SIG-M5 (cell line): ENCODE results near the gene BANP.
"Not testable (repeated sequence)": the region's sequence is repeated elsewhere in the genome, so short reads cannot be mapped to it uniquely, and the experiment has no call there.

Experiments
- DNase-seq: peaks from one replicate; lab custom pipeline; 2025; lab: John Stamatoyannopoulos, UW

The BANP gene

DNA sequence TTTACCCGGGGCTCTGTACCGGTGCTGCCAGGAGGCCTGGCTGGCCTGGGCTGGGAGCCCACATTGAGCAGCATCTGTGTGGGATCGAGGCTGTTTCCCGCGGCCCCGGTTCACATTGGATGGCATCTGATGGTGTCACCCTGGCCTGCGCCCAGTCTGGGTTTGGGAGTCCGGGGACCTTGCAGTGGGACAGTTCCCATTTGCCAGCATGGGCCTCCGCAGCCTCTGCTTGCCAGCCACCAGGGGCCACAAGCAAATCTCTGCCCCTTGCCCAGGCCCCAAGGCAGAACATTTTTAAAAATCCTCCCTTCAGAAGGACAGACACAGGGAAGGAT lies 64.5 kb downstream of the BANP start:
- DNase-seq: no peak

DNA sequence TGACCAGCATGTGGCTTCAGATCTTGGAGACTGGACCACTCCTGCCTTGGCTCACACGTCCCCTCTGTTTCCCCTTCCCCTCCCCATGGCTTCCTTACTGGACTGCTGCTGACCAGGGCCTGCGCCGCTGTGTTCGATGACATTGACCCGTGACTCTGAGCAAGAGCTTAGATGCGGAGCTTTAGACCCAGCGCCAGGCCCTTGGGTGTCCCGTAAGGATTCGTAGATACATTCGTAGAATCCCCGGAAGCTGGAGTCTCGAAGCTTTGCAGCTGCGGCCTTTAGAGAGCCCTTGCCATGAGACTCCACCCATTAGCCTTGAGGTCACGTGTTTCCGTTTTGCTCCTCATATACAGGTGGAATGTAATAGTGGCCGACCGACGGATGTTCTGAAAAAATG lies 65.2 kb downstream of the BANP start:
- DNase-seq: not testable (repeated sequence)

DNA sequence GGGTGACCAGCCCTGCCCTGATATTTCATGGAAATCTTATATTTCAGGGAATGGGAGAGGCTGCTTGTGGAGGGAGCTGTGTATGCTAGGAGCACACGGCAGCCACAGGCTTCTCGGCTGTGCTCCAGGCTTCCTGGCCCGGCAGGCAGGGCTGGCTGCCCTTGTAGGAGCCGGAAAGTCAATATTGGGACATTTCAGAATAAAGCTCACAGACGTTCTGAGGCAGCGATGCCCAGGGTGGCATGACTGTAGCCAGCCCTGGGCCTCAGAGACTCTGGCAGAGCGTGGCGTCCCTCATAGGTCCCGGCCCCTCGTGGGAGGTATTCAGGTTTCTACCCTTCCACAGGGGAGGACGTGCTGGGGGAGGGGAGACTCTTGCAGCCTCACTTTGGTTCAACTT lies 65.7 kb downstream of the BANP start:
- DNase-seq: no peak

DNA sequence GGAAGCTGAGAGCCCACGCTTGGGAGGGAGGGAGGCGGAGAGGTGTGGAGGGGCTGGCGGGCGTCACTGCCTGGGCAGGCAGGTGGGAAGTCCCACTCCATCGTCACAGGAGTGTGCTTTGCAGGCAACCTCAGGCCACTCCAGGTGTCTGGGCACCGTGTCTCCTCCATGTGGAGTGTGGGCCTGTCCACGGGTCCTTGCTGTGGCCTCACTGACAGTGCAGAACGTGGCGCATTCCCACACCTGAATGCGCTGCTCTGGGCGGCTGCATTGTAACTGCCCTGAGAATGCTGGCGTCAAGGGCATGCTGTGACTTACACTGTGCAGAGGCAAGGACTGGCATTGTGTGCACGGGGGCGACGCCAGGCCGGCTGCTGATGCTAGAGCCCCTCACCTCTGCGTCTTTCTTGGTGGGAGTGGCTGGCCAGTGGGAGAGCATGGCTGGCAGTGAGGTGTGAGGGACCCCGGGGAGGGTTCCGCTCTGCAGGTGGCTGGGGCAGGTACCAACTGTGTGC lies 66.4 kb downstream of the BANP start:
- DNase-seq: no peak

DNA sequence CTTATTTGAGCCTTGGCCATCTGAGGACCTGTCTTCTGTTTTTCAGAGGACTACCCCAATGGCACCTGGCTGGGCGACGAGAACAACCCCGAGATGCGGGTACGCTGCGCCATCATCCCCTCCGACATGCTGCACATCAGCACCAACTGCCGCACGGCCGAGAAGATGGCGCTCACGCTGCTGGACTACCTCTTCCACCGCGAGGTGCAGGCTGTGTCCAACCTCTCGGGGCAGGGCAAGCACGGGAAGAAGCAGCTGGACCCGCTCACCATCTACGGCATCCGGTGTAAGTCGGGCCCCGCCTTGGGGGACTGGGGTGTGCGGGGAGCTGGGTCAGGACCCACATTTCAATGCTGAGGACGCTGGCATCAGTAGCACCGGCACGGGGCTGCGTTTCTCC lies 67.1 kb downstream of the BANP start:
- not testable (repeated sequence) for DNase-seq

DNA sequence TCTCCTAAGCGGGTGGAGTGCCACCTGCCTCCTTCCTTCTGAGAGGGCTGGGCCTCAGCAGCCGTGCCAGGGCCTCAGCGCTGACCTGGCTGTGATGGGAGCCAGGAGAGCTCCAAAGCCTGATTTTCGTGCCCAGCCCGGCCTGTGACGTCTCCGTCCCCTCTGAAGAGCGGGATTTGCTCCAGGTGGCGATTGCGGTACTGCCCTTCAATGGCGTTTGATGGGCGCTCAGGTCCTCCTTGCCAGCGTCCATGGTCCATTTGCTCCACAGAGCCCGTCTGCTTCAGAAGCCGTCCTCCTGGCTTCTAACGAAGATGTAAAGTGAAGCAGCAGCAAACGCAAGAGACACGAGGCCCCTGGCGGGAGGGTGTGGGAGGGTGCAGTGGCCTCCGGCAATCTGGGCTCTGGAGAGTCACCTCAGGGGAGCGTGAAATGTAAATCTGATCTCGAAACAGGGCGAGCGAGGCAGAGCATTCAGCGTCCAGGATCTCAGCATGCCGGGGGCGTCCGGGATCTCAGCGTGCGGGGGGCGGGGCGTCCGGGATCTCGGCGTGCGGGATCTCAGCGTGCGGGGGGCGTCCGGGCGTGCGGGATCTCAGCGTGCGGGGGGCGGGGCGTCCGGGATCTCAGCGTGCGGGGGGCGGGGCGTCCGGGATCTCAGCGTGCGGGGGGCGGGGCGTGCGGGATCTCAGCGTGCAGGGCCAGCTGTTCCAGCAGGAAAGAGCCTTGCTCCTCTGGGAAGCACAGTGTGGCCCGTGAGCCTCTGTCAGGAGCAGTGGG lies 68.0 kb downstream of the BANP start:
- DNase-seq: not testable (repeated sequence)

DNA sequence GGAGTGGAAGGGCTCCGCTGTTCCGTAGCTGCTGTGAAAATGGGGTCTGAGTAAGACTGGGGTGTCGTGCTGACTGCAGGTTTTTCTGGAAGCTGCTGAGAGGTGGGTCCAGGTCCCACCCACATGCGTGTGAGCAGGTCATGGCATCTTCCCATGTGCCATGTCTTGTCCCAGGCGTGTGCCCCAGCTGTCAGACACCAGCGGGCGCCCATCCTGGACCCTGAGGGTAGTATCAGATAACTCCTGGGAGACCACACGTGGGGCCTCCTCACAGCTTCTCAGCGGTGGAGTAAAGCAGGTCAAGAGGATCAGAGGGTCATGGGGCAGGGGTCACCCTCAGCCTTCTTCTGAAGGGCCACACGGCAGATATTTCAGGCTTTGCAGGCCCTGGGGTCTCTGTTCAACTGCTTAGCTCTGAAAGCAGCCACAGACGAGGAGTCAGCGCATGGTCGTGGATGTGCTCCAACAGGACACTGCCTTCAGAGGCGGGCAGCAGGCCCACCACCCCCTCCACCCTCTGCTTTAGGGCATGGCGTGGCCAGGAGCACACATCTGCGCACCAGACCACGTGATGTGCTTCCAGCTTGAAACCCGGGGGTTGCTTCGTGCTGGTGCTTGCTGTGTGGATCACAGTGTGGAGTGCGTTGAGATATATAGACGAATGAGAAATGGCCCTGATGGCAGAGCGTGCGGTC lies 68.7 kb downstream of the BANP start:
- DNase-seq: no peak

DNA sequence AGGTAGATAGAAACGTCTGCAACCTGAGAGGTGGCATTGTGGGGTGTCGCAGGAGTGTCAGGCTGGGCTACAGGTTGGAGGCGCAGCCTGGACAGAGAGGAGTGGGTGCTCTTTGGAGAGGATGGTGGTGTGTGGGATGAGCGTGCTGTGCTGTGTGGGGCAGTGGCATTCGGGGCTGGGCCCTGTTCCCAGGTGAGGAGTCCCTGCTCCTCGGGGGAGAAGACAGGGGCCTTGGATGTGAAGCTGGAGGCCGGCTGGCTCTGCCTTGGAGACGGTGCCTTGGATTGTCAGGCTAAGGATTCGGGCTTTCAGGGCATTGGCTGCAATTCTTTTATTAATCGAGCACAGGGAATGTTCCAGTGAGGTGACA lies 69.3 kb downstream of the BANP start:
- DNase-seq: no peak

DNA sequence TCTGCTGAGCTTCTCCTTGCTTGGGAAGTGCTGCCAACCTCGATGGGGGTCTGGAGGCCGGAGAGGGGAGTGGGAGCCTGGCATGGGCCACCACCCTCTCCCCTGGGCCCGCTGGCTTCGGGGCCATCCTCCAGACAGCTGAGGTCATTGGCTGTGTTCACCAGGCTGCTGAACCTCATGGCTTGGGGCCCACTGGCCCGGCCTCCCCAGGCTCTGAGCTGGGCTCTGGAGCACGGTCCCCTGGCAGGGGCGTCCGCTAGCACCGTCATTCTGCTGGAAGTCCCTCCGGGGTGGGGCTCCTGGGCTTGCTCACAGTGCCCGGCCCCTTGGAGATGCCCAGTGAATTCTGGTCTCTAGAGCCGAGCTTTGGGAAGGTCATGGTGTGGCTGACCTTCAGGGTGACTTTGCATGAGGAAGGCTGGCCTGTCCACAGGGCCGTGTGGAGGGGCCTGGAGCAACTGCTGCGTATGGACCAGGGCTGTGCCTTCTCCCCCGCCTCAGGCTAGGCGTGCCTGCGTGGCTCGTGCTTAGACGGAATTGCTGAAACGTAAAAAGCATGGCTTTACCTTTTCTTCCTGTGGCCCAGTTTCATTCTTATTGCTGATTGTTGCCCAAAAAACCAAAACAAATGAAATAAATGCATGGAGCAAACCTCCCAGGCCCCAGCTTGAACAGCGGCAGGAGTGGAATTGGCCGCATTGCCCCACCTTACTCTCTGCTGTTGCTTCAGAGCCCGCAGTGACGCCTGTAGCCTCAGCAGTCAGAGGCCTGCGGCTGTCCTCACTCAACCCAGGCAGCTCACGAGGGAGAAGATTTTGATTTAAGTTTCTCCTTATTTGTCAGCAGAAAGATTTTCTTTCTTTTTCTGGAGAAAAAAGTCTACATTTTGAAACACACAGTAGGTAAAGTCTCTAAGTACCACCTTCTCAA lies 70.1 kb downstream of the BANP start:
- DNase-seq: not testable (repeated sequence)

DNA sequence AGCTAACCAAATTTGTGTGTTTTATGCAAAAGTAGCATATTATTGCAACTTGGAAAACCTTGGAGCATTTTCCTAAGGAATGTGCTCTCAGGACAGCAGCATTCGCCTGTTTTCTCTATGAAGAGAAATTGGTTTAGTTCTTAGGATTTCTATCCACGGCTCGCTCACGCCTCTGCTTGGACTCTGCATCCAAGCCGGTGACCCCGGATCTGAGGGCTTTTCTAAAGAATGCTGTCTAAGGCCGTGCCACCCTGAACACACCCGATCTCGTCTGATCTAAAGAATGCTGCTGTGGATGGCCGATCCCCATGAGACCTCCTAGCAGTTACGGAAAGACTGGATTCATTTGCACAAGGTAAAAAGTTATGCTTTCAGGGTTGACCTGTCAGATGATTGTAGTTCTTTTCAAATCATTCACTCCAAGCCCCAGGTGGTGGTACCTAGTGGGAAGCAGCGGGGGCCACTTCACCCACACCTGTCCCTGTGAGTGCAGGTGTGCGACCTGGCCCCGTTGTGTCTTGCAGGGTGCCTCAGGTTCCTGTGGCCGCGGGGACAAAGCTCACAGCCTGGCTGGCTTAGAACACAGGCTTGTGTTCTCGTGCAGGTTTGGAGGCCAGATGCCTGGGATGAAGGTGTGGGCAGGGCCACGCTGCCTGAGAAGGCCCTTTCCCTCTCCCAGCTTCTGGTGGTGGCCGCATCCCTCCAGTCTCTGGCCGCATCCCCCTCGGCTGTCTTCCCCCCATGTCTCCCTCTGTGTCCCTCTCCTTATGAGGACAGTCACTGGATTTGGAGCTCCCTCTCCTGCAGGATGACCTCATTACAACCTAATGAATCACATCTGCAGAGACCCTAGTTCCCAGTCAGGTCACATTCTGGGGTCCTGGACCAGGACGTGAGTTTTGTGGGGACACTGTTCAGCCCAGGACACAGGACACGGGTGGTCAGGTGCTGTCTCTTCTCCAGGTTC lies 71.1 kb downstream of the BANP start:
- no peak for DNase-seq

DNA sequence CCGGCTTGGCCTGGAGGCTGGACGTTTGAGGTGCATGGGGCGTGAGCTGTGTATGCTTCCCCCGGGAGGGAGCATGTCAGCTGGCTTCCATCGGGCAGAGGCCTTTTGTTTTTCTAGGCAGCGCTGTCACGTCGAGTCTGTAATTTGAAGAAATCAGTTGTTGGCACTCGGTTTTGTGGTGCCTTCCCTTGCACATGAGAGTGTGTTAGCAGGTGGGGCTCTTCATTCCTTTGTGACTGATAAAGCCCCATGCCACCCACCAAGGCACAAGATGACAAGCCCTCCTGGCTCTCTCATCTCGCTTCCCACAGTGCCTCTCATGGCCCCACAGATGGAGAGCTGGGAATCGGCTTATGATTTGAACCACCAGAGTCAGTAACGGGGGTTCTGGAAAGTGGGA lies 72.1 kb downstream of the BANP start:
- no peak for DNase-seq

DNA sequence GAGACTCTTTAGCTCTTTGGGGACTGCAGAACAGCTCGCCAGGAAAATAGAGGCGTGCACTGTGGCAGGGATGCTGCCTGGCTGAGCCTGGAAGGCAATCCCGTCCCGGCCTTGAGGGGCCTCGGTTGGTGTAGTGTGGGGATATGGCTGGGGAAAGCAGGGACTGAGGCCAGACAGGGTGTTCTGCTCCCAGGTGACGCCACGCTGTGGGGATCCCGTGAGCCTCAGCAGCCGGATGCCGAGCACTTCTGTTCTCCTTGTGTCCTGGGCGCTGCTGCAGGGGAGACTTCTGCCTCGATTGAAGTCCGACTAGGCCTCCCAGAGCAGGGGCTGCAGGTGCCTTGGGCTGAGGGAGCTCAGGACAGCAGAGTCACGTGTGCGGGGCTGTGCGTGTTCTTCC lies 72.6 kb downstream of the BANP start:
- DNase-seq: no peak

DNA sequence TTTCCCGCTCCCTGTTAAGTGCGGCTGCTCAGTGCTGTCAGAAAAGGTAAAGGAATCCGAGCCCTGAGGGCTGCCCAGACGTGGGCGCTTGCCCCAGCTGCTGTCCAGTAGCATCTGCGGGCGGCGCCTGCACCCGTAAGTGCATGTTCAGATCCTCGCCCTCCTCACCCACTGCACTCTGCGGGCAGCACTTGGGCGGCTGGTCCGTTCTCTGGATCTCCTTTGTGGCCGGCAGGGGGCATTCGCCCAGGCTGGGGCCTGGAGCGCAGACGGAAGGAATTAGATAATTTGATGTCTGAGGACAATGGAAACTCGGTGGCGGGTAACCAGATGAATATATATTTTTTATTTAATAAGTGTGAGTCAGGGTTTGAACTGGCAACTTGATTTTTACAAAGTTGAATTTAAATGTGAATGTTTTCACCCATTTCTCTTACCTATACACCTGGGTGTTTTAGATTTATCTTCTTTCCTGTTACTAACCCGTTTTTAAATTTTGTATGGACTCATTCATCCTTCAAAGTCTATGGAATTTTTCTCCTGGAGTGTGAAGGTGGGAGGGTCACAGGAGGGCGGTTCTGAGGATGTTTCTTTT lies 73.4 kb downstream of the BANP start:
- not testable (repeated sequence) for DNase-seq

DNA sequence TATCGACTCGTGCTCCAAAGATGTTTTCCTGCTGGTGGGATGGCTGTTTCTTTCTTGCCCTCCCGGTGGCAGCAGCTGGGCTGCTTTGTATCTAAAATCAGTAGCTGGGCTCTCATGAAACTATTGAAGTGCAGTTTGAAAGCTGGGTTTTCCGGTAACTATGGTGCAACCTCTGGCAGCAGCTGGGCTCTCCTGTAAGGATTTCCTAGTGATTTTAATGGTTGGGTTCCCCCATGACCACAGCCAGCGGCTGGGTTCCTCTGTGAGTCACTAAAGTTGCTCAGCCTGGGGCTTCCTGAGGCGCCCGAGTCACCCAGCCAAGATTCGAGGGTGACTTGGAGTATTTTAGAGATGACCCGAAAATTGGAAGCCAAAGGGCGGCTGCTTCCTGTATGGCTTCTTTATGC lies 73.9 kb downstream of the BANP start:
- peak; percentile 34 for DNase-seq

DNA sequence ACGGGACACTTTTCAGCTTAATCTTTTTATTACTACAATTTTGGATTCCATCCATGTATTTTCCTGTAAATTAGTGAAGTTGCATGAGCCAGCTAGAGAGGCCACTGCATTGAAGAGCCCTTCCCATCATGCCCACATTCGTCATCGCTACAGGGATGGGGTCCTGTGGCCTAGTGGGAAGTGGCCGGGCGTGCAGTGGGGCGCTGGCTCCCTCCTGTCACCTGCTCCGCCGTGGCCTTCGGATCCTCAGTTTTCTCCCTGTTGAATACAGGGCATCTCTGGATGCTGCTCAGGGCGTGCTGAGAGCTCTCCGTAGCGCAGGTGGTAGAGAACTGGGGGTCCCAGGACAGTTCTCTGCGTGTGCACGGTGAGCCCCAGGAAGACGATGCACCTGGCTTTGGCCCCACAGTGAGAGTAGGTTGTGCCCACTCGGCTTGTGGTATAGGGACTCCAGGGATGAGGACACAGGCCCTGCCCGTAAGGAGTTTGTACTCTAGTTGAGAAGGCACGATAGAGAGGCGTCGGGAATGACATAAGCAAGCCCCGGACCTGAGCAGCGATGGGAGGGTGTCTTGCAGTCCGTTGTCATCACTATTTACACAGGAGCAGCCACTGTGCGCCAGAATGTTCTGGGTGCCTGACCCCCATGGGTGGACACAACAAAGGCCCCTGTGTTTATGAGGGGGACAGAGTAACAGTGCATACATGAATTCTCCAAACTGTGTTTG lies 74.8 kb downstream of the BANP start:
- not testable (repeated sequence) for DNase-seq

DNA sequence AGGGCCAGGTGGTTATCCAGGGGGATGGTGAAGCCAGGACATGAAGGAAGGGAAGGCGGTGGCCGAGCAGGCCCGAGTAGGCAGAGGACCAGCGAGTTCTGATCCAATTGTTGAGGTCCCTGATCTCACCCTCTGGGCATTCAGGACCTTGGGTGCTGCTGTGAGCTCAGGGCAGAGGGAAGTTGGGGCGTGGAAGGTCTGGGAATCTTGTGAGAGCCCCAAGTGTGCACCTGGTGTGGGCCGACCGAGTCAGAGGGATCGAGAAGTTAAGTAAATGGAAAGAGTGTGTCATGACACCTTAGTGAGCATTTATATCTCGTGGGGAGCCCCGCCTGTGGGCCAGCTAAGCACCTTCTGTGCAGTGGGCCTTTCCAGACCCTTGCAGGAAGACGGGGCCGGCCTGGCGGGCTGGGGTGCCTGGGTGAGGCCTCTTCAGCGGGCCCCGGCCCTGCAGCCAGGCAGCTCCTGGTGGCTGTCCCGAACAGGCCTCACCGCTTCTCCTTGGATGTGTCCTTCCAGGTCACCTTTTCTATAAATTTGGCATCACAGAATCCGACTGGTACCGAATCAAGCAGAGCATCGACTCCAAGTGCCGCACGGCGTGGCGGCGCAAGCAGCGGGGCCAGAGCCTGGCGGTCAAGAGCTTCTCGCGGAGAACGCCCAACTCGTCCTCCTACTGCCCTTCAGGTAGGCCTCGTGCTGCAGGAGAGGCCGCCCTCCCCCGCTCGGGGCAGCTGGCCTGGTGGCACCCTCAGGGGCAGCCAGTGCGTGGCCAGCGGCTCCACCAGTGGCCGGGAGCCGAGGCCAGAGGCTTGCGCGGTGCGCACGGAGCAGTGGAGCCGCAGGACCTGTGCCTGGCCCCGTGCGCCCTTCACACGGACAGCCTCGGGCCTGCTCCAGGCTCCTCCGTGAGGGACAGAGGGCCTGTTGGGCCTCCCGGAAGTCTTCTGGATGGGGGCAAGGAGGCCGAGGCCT lies 76.0 kb downstream of the BANP start:
- no peak for DNase-seq

DNA sequence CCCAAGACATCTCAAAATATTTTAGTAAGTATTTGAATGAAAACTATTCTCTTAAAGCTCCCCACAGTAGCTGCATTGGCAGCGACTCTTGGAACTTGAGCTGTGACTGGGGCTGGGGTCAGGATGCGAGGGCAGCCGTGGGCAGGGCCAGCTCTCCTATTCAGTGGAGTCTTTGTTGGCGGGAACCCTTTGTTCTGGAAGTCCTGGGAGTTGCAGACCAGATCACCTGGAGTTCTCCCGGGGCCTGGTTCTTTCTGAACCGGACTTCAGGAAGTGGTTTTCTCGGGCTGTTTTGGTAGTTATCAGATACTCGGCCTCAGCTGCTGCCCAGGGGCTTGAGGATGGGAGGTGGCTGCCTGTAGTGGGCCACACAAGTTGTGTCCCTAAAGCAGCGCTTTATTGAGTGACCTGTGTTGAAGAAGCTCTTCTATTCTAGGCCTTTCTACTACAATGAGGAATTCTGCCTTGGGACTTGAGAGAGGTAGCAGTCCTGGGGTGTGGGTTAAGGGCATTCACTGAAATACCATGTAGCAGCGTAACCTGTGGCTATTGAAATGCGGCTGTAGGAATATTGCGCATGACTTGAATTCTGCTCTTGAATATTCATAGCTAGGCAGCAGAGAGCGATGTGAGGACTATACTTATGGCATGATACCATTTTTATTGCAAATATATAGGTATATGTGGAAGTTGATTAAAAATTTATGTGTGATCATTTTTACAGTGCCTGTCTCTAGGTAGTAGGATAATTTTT lies 77.1 kb downstream of the BANP start:
- DNase-seq: not testable (repeated sequence)

DNA sequence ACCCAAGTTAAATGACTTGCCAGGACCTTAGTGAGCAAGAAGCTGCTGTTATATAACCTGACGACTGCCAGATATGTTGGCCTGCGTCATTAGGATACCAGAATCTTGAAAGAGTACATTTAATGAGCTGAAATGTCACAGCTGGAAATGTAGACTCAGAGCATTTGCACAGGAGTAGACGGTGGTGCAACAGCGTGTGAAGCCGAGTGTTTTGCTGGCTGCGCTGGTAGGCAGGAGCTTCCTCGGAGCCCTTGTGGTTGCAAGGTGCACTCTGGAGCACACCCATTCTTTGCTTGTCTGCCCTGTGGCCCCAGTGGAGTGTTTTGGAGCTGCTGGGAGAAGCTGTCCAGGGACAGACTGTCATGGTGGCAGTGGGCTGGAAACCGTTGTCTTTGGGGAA lies 79.3 kb downstream of the BANP start:
- DNase-seq: no peak
